ENCODE results near the gene PRKD3.
A peak's percentile ranks its signal among the peaks of the same experiment; 100 is the strongest.
"Not testable (repeated sequence)": the region's sequence is repeated elsewhere in the genome, so short reads cannot be mapped to it uniquely, and the experiment has no call there.

PRKD3 gene

GRCh38 chr2:37306024-37306423 is 18.6 kb downstream of the PRKD3 start:
- DNase-seq: peak; percentile 63 to 91

GRCh38 chr2:37302701-37303252 is 21.9 kb downstream of the PRKD3 start:
- no peak for DNase-seq

- DNase-seq: no peak
These were observed 23.2 kb downstream of the PRKD3 start for GRCh38 chr2:37301408-37301807.

- no peak for DNase-seq
These were observed 24.1 kb downstream of the PRKD3 start for GRCh38 chr2:37300578-37300977.

GRCh38 chr2:37300146-37300545 is 24.5 kb downstream of the PRKD3 start:
- no peak for DNase-seq

GRCh38 chr2:37297632-37298031 is 27.0 kb downstream of the PRKD3 start:
- no peak for DNase-seq

- no peak for DNase-seq
These were observed 29.1 kb downstream of the PRKD3 start for GRCh38 chr2:37295469-37296073.

GRCh38 chr2:37294858-37295257 is 29.8 kb downstream of the PRKD3 start:
- DNase-seq: not testable (repeated sequence)

- no peak for DNase-seq
These were observed 33.0 kb downstream of the PRKD3 start for GRCh38 chr2:37291680-37292079.

- DNase-seq: peak in 1 of 2 experiments; percentile 48
These were observed 36.7 kb downstream of the PRKD3 start for GRCh38 chr2:37287966-37288365.

GRCh38 chr2:37284381-37284780 is 40.3 kb downstream of the PRKD3 start:
- no peak for DNase-seq

GRCh38 chr2:37283207-37283606 is 41.4 kb downstream of the PRKD3 start:
- DNase-seq: no peak

- peak in 1 of 2 experiments; percentile 12 for DNase-seq
These were observed 41.9 kb downstream of the PRKD3 start for GRCh38 chr2:37282746-37283145.

GRCh38 chr2:37281916-37282315 is 42.7 kb downstream of the PRKD3 start:
- peak in 1 of 2 experiments; percentile 6 for DNase-seq

GRCh38 chr2:37276291-37276690 is 48.3 kb downstream of the PRKD3 start:
- no peak for DNase-seq
